H1 (cell line): ENCODE measurements around the gene SIRT3. TPM values are rescaled to one million over a fixed set of nuclear protein-coding genes. Genes with fewer than 3 reads are reported as not detected.

Experiments
- polyA plus RNA-seq, 7 experiments: library from polyadenylated mRNA; depleted of rRNA in 3 of 7; stranded (reverse) in 5 of 7; unstranded in 2 of 7; fragments of >200 nt in 5 of 7; fragments of 200-250 nt in 2 of 7; gene quantifications; 1 replicate in 5 of 7; 2 replicates in 1 of 7; 4 replicates in 1 of 7; pipeline versions ENCODE4 v1.2.1 to v1.2.3, GENCODE V29; 2011 to 2013; ENCODE audit warnings: missing spikeins in 2 of 7, mixed read lengths in 2 of 7
- total RNA-seq: library from RNA; stranded (reverse); fragmentation: NEBNext Ultra II Directional; extraction: Animal tissue kit (Norgen Biotek cat#: 25700); gene quantifications from 2 replicates; pipeline ENCODE4 v1.2.1, GENCODE V29; 2021

The SIRT3 gene
- total and polyA plus RNA-seq, 2 of the 8 experiments (the other 6 are each of a cell fraction or from before 2014, with no cell fraction given) = 14.3 to 21.6 TPM

Other genes starting within 250 kb of the SIRT3 start
- gene SCGB1C1, start 43.3 kb downstream of the SIRT3 start, total RNA-seq = not detected in 2 replicates
- gene SCGB1C1, start 43.3 kb downstream of the SIRT3 start, polyA plus RNA-seq (2011; rRNA removed) = not detected in 2 replicates
- 37.9 and 40.2 TPM in 2 replicates for gene BET1L, start 28.9 kb downstream of the SIRT3 start, total RNA-seq
- gene BET1L, start 28.9 kb downstream of the SIRT3 start, polyA plus RNA-seq (2011; rRNA removed) = 61.9 and 71.1 TPM in 2 replicates
- 67.0 and 76.7 TPM in 2 replicates for gene RIC8A, start 28.6 kb downstream of the SIRT3 start, total RNA-seq
- 105 and 123 TPM in 2 replicates for gene RIC8A, start 28.6 kb downstream of the SIRT3 start, polyA plus RNA-seq (2011; rRNA removed)
- 136 and 141 TPM in 2 replicates for gene PSMD13, start 634 bp upstream of the SIRT3 start, total RNA-seq
- gene PSMD13, start 634 bp upstream of the SIRT3 start, polyA plus RNA-seq (2011; rRNA removed) = 121 and 130 TPM in 2 replicates
- gene NLRP6, start 42.1 kb upstream of the SIRT3 start, total RNA-seq = not detected in 2 replicates
- gene NLRP6, start 42.1 kb upstream of the SIRT3 start, polyA plus RNA-seq (2011; rRNA removed) = 0.06 TPM in 1 of 2 replicates, not detected in the other
- 52.9 and 60.7 TPM in 2 replicates for gene PGGHG, start 52.8 kb upstream of the SIRT3 start, total RNA-seq
- gene PGGHG, start 52.8 kb upstream of the SIRT3 start, polyA plus RNA-seq (2011; rRNA removed) = 34.8 and 61.4 TPM in 2 replicates
- not detected in 2 replicates for gene IFITM5, start 63.2 kb upstream of the SIRT3 start, total RNA-seq
- gene IFITM5, start 63.2 kb upstream of the SIRT3 start, polyA plus RNA-seq (2011; rRNA removed) = 0.50 TPM in 1 of 2 replicates, not detected in the other
- gene IFITM2, start 71.5 kb upstream of the SIRT3 start, total RNA-seq = 363 and 399 TPM in 2 replicates
- gene IFITM2, start 71.5 kb upstream of the SIRT3 start, polyA plus RNA-seq (2011; rRNA removed) = 764 and 902 TPM in 2 replicates
- 394 and 417 TPM in 2 replicates for gene IFITM1, start 77.7 kb upstream of the SIRT3 start, total RNA-seq
- gene IFITM1, start 77.7 kb upstream of the SIRT3 start, polyA plus RNA-seq (2011; rRNA removed) = 1,464 and 1,887 TPM in 2 replicates
- 230 and 238 TPM in 2 replicates for gene IFITM3, start 84.5 kb upstream of the SIRT3 start, total RNA-seq
- 666 and 779 TPM in 2 replicates for gene IFITM3, start 84.5 kb upstream of the SIRT3 start, polyA plus RNA-seq (2011; rRNA removed)
- gene B4GALNT4, start 133.2 kb upstream of the SIRT3 start, total RNA-seq = 76.3 and 89.0 TPM in 2 replicates
- gene B4GALNT4, start 133.2 kb upstream of the SIRT3 start, polyA plus RNA-seq (2011; rRNA removed) = 40.9 and 69.4 TPM in 2 replicates
- gene PKP3, start 157.9 kb upstream of the SIRT3 start, total RNA-seq = 28.5 and 28.7 TPM in 2 replicates
- 16.7 and 28.0 TPM in 2 replicates for gene PKP3, start 157.9 kb upstream of the SIRT3 start, polyA plus RNA-seq (2011; rRNA removed)
- 66.3 and 68.9 TPM in 2 replicates for gene SIGIRR, start 178.7 kb upstream of the SIRT3 start, total RNA-seq
- 55.2 and 94.2 TPM in 2 replicates for gene SIGIRR, start 178.7 kb upstream of the SIRT3 start, polyA plus RNA-seq (2011; rRNA removed)
- 18.0 and 20.0 TPM in 2 replicates for gene ANO9, start 205.7 kb upstream of the SIRT3 start, total RNA-seq
- 20.7 and 24.6 TPM in 2 replicates for gene ANO9, start 205.7 kb upstream of the SIRT3 start, polyA plus RNA-seq (2011; rRNA removed)
- 48.7 and 52.4 TPM in 2 replicates for gene PTDSS2, start 213.9 kb upstream of the SIRT3 start, total RNA-seq
- 68.2 and 108 TPM in 2 replicates for gene PTDSS2, start 213.9 kb upstream of the SIRT3 start, polyA plus RNA-seq (2011; rRNA removed)